Naive thymus-derived CD8-positive, alpha-beta T cell (primary cell): ENCODE results near the gene ZNF761. TPM values are rescaled to one million over a fixed set of nuclear protein-coding genes. Genes with fewer than 3 reads are reported as not detected.
"Not testable (repeated sequence)": the region's sequence is repeated elsewhere in the genome, so short reads cannot be mapped to it uniquely, and the experiment has no call there.

Source experiments
- ATAC-seq, 2 donors: fragments of 150-1000 bp; cut with Tn5 transposase in 1 of 2; sonication (Bioruptor Pico), chemical (Tn5 transposase) in 1 of 2; 1 replicate in 1 of 2; 2 replicates in 1 of 2; pipeline ENCODE4 v1.10.0; 2021; ENCODE audit warnings: mild to moderate bottlenecking in 2 of 2, moderate library complexity in 2 of 2
- POLR2A ChIA-PET: fragments of 350-600 bp; sonication (Branson Sonifier 250); formaldehyde crosslinking; loops from one replicate; lab custom pipeline; 2021; ENCODE audit warnings: antibody characterized with exemption; lab: Charles Lee
- DNase-seq, 10 donors: peaks; one replicate each; pipeline versions ENCODE4 v3.0.0 to v3.0.0-alpha.2; 2020 to 2022
- H3K27ac Mint-ChIP-seq, 10 donors: one replicate each; pipeline ENCODE4 v1.8.0; 2020 to 2022; ENCODE audit warnings: mild to moderate bottlenecking in 10 of 10, mixed read lengths in 10 of 10, moderate library complexity in 4 of 10, inconsistent platforms in 1 of 10
- H3K27me3 Mint-ChIP-seq, 5 donors: one replicate each; pipeline ENCODE4 v1.8.0; 2021 to 2022; ENCODE audit warnings: mixed read lengths in 5 of 5
- H3K36me3 Mint-ChIP-seq, 3 donors: one replicate each; pipeline ENCODE4 v1.8.0; 2020 to 2022; ENCODE audit warnings: mixed read lengths in 3 of 3, mild to moderate bottlenecking in 2 of 3, inconsistent platforms in 1 of 3
- H3K4me1 Mint-ChIP-seq, 4 donors: one replicate each; pipeline ENCODE4 v1.8.0; 2021 to 2022; ENCODE audit warnings: mixed read lengths in 4 of 4
- H3K4me3 Mint-ChIP-seq, 10 donors: one replicate each; pipeline ENCODE4 v1.8.0; 2020 to 2022; ENCODE audit warnings: mild to moderate bottlenecking in 10 of 10, mixed read lengths in 10 of 10, moderate library complexity in 6 of 10, inconsistent platforms in 1 of 10
- H3K9me3 Mint-ChIP-seq, 9 donors: one replicate each; pipeline ENCODE4 v1.8.0; 2020 to 2022; ENCODE audit warnings: mixed read lengths in 9 of 9, mild to moderate bottlenecking in 3 of 9, inconsistent platforms in 1 of 9, moderate library complexity in 1 of 9
- polyA plus RNA-seq, 3 donors: library from polyadenylated mRNA; unstranded; fragments of 300-500 nt; fragmentation: Illumina TruSeq; gene quantifications; one replicate each; pipeline ENCODE4 v1.2.3, GENCODE V29; 2021
- total RNA-seq, 8 experiments: library from RNA in 2 of 8; stranded (reverse) in 2 of 8; gene quantifications; one replicate each; pipeline ENCODE4 v1.2.3 and lab custom pipeline; 2021 to 2026

Gene ZNF761
- total and polyA plus RNA-seq, 5 experiments from 2014 or later, result 7.9 to 19.1 (median 11.0) TPM

DNA sequence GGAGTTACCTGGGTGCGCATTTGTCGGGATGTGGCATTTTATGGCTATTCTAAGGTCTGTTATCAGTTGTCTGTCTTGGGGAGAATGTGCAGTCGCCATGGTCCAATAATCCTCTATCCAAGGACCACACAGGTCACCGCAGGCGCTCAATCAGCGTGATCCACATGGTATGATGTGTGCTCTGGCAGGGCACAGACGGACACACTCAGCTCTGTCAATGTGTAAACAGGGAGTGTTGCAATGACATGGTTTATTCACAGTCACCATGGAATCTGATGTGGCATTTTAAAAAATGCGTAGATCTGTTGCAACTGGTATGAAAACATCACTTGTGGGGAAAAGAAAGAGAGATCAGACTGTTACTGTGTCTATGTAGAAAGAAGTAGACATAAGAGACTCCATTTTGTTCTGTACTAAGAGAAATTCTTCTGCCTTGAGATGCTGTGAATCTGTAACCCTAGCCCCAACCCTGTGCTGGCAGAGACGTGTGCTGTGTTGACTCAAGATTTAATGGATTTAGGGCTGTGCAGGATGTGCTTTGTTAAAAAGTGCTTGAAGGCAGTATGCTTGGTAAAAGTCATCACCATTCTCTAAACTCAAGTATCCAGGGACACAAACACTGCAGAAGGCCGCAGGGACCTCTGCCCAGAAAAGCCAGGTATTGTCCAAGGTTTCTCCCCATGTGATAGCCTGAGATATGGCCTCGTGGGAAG lies 65.7 kb downstream of the ZNF761 start:
- H3K27ac Mint-ChIP-seq, H3K4me3 Mint-ChIP-seq, H3K4me1 Mint-ChIP-seq, ATAC-seq, DNase-seq, POLR2A ChIA-PET, H3K27me3 Mint-ChIP-seq: not testable (repeated sequence)
- Mint-ChIP-seq H3K9me3 (peaks cover 0 to 96% (median 38%) of the 10 kb centered on the region in 9 donors), H3K36me3 (peaks cover 3 to 46% (median 42%) of the 10 kb centered on the region in 3 donors)

DNA sequence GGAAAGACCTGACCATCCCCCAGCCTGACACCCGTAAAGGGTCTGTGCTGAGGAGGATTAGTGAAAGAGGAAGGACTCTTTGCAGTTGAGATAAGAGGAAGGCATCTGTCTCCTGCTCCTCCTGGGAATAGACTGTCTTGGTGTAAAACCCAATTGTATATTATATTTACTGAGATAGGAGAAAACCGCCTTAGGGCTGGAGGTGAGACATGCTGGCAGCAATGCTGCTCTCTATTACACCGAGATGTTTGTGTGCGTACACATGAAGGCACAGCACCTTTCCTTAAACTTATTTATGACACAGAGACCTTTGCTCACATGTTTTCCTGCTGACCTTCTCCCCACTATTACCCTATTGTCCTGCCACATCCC lies 66.2 kb downstream of the ZNF761 start:
- H3K4me3 Mint-ChIP-seq, ATAC-seq, H3K4me1 Mint-ChIP-seq, H3K27ac Mint-ChIP-seq, POLR2A ChIA-PET, DNase-seq: not testable (repeated sequence)
- H3K27me3 Mint-ChIP-seq, result peaks cover 5 to 10% (median 10%) of the 10 kb centered on the region in 5 donors
- H3K36me3 Mint-ChIP-seq, result peaks cover 2 to 41% (median 38%) of the 10 kb centered on the region in 3 donors
- H3K9me3 Mint-ChIP-seq, result peaks cover 0 to 95% (median 36%) of the 10 kb centered on the region in 9 donors

DNA sequence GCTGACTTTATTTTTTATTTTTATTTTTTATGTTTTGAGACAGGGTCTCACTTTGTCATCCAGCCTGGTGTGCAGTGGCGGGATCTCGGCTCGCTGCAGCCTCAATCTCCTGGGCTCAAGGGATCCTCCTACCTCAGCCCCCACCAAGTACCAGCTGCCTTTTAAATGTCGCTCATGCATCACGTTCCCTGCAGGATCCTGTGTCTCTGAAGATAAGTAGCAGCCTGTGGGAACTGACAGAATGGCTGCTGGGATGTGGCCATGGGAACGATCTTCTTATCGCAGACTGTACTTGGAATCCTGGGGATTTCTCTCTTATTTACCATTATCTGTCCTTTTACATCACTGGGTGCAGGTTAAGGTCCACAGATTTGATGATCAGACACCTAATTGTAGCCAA lies 71.4 kb downstream of the ZNF761 start:
- ATAC-seq, DNase-seq, H3K27ac Mint-ChIP-seq, POLR2A ChIA-PET, H3K4me1 Mint-ChIP-seq, H3K4me3 Mint-ChIP-seq: not testable (repeated sequence)
- peaks cover 2 to 35% (median 14%) of the 10 kb centered on the region in 3 donors for H3K36me3 Mint-ChIP-seq
- H3K27me3 Mint-ChIP-seq, result peaks cover 9 to 38% (median 23%) of the 10 kb centered on the region in 5 donors
- peaks cover 0 to 69% (median 21%) of the 10 kb centered on the region in 9 donors for H3K9me3 Mint-ChIP-seq

DNA sequence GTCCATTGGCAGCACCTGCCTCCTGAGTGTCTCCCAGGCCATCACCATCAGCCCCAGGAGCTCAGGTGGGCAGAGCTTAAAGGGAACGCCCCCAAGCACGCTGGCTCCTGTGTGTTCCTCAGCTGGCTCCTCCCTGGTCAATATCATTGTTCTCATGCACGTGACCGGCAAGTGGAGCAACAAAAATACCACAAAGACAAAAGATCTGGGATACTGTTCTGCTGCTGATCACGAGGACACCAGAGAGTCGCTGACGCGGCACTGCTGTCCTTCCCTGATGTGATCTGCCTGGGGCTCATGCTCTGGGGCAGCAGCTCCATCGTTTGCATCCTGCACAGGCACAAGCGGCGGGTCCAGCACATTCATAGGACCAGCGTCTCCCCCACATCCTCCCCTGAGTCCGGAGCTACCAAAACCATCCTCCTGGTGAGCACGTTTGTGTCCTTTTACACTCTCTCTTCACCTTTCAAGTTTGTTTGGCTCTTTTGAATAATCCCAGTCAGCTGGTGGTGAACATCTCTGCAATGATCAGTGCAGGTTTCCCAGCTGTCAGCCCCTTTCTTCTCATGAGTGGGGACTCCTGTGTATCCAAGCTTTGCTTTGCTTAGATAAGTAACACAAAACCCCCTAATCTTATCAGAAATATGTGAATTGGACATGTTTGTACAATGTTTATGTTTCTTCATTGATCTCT lies 72.0 kb downstream of the ZNF761 start:
- DNase-seq, ATAC-seq, H3K27ac Mint-ChIP-seq, POLR2A ChIA-PET, H3K4me1 Mint-ChIP-seq: not testable (repeated sequence)
- peaks cover 9 to 41% (median 29%) of the 10 kb centered on the region in 5 donors for H3K27me3 Mint-ChIP-seq
- H3K36me3 Mint-ChIP-seq, result peaks cover 2 to 31% (median 11%) of the 10 kb centered on the region in 3 donors
- peak overlapping the region in 1 of 10 donors; percentile 27 for H3K4me3 Mint-ChIP-seq
- H3K9me3 Mint-ChIP-seq, result peaks cover 0 to 64% (median 18%) of the 10 kb centered on the region in 9 donors

DNA sequence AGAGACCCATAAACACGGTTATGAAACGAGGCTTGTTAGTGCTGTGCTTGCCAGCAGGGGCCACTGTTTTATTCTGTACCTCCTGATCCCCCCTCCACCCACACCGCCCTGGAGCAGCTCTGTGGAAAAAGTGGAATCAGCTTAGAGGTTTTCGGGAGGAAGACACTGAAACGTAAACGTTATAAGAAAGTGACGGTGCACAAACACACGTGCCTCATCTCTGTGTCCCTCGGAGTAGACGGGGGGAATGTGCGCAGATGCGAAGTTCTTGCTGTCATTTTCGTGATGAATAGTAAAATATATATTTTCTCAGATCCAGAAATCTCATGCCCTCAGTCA lies 72.5 kb downstream of the ZNF761 start:
- peak overlapping the region in 1 of 10 donors; percentile 27 for H3K4me3 Mint-ChIP-seq
- peaks cover 9 to 41% (median 30%) of the 10 kb centered on the region in 5 donors for H3K27me3 Mint-ChIP-seq
- ATAC-seq, result peak; percentile 30 to 58
- H3K9me3 Mint-ChIP-seq, result peaks cover 0 to 59% (median 14%) of the 10 kb centered on the region in 9 donors
- H3K27ac Mint-ChIP-seq, POLR2A ChIA-PET, DNase-seq, H3K4me1 Mint-ChIP-seq: not testable (repeated sequence)
- H3K36me3 Mint-ChIP-seq, result peaks cover 2 to 30% (median 11%) of the 10 kb centered on the region in 3 donors

DNA sequence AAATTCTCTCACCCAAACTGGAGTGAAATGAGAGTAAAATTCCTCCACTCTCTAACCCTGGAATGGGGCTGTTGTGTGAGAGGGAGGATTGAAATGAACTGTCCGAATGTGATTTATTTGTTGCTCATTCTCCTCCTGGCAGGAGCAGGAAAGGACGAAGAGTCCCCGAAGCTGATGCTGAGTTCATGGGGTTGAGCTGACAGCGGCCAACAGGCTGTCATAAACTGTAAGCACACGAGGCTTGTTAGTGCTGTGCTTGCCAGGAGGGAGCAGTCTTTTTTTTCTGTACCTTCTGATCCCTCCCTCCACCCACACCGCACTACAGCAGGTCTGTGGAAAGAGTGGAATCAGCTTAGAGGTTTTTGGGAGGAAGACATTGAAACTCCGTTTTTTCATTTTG lies 73.1 kb downstream of the ZNF761 start:
- POLR2A ChIA-PET, result no interaction called here
- H3K27me3 Mint-ChIP-seq, result peaks cover 9 to 41% (median 30%) of the 10 kb centered on the region in 5 donors

DNA sequence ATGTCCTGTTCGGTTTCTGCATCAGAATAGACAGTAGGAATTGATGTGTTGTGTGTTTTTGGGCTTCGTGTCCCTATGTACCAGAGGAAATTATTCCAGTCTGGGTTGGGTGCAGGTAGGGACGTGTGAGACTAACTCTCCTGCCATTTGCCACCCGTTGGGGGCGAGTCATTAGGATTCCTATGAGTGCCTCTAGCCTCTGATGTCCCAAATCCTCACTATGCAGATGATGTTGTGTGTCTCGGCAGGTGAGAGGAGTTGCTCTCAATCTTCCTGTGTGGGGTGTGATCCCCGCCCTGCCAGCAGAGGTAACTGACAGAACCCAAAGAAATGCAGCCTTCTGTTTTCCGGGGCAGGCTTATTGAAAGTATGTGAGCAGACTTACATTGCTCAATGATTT lies 74.9 kb downstream of the ZNF761 start:
- peaks cover 0 to 25% (median 3%) of the 10 kb centered on the region in 3 donors for H3K36me3 Mint-ChIP-seq
- POLR2A ChIA-PET, result no interaction called here
- no peaks in the 10 kb centered on the region for H3K4me1 Mint-ChIP-seq
- no peak overlapping the region for H3K27ac Mint-ChIP-seq
- DNase-seq (no peak), ATAC-seq (no peak)
- no peak overlapping the region for H3K4me3 Mint-ChIP-seq
- H3K27me3 Mint-ChIP-seq, result peaks cover 4 to 37% (median 24%) of the 10 kb centered on the region in 5 donors
- peaks cover 0 to 37% (median 8%) of the 10 kb centered on the region in 9 donors for H3K9me3 Mint-ChIP-seq

More for the DNA sequence above, 73.1 kb downstream of the ZNF761 start:
- Mint-ChIP-seq H3K36me3 (peaks cover 2 to 30% (median 11%) of the 10 kb centered on the region in 3 donors), H3K4me1 (no peaks in the 10 kb centered on the region), H3K27ac (no peak overlapping the region), H3K4me3 (no peak overlapping the region), H3K9me3 (peaks cover 0 to 54% (median 13%) of the 10 kb centered on the region in 9 donors)
- ATAC-seq (no peak), DNase-seq (no peak)

Other genes starting within 250 kb of the ZNF761 start
- gene ZNF665, start 238.6 kb upstream of the ZNF761 start, total RNA-seq, result 10 to 100 TPM; 12.9 to 15.3 TPM
- gene ZNF665, start 238.6 kb upstream of the ZNF761 start, polyA plus RNA-seq, result 10 to 100 TPM in 1 of 3 donors, 1 to 10 TPM in 2; 7.5 to 10.1 (median 8.3) TPM
- 10 to 100 TPM; 38.5 to 39.1 TPM for gene ZNF677, start 177.1 kb upstream of the ZNF761 start, total RNA-seq
- gene ZNF677, start 177.1 kb upstream of the ZNF761 start, polyA plus RNA-seq, result 10 to 100 TPM; 18.1 to 31.2 (median 28.4) TPM
- under 1 TPM in 1 of 2 experiments, not detected in 1; 0.29 TPM for gene VN1R2, start 173.7 kb upstream of the ZNF761 start, total RNA-seq
- gene VN1R2, start 173.7 kb upstream of the ZNF761 start, polyA plus RNA-seq, result not detected
- gene VN1R4, start 164.3 kb upstream of the ZNF761 start, total RNA-seq, result not detected
- not detected for gene VN1R4, start 164.3 kb upstream of the ZNF761 start, polyA plus RNA-seq
- 10 to 100 TPM; 11.8 to 13.1 TPM for gene ZNF845, start 98.2 kb upstream of the ZNF761 start, total RNA-seq
- 10 to 100 TPM in 1 of 3 donors, 1 to 10 TPM in 2; 3.2 to 11.7 (median 8.3) TPM for gene ZNF845, start 98.2 kb upstream of the ZNF761 start, polyA plus RNA-seq
- gene ZNF525, start 66.3 kb upstream of the ZNF761 start, total RNA-seq, result 10 to 100 TPM; 36.3 to 37.7 TPM
- gene ZNF525, start 66.3 kb upstream of the ZNF761 start, polyA plus RNA-seq, result 10 to 100 TPM in 1 of 3 donors, 1 to 10 TPM in 2; 9.4 to 17.1 (median 9.6) TPM
- gene ZNF765, start 36.8 kb upstream of the ZNF761 start, total RNA-seq, result 10 to 100 TPM; 17.2 to 18.4 TPM
- 1 to 10 TPM; 6.4 to 7.9 (median 7.0) TPM for gene ZNF765, start 36.8 kb upstream of the ZNF761 start, polyA plus RNA-seq
- gene ZNF813, start 35.7 kb downstream of the ZNF761 start, total RNA-seq, result 10 to 100 TPM in 1 of 2 experiments, 1 to 10 TPM in 1; 10.0 to 11.0 TPM
- gene ZNF813, start 35.7 kb downstream of the ZNF761 start, polyA plus RNA-seq, result 1 to 10 TPM; 4.8 to 6.9 (median 6.6) TPM
- 10 to 100 TPM; 52.4 to 60.9 TPM for gene ZNF331, start 106.2 kb downstream of the ZNF761 start, total RNA-seq
- 10 to 100 TPM; 31.1 to 35.2 (median 31.2) TPM for gene ZNF331, start 106.2 kb downstream of the ZNF761 start, polyA plus RNA-seq
- not detected for gene DPRX, start 200.0 kb downstream of the ZNF761 start, total RNA-seq
- gene DPRX, start 200.0 kb downstream of the ZNF761 start, polyA plus RNA-seq, result not detected